ENCODE measurements around the gene LLGL2.

The LLGL2 gene

DNA sequence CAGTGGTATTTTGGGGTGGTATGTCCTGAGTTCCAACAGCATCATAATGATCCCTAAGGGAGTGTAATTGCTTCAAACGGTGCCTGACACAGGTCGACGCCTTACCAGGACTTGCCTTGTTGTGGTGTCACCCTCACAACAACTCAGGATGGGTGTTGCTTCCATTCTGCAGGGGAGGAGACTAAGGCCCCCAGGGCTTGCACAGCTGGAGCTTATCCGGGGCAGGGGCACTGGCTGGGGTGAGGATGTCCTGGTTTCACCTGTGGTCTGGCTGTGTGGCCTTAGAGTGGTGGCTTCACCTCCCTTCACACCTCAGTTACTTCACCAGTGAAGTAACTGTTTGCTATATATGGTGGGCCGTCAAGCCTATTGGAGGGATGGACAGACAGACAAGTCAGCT lies 23.3 kb downstream of the LLGL2 start:
- no peak overlapping the region for H3K4me3 ChIP-seq (ENCODE audit: severe bottlenecking)
- peaks cover 15% of the 10 kb centered on the region for H3K4me1 ChIP-seq (ENCODE audit: insufficient read depth, poor library complexity, severe bottlenecking)
- H3K9me3 ChIP-seq (ENCODE audit: severe bottlenecking) = no peaks in the 10 kb centered on the region
- DNase-seq (ENCODE audit: low spot score) (no peak), ATAC-seq (ENCODE audit: low read depth) (no peak)
- H3K36me3 ChIP-seq (ENCODE audit: low read depth) = no peaks in the 10 kb centered on the region
- peak overlapping the region; percentile 64 for H3K27ac ChIP-seq (ENCODE audit: poor library complexity, severe bottlenecking)
- no peaks in the 10 kb centered on the region for H3K27me3 ChIP-seq (ENCODE audit: insufficient read depth, poor library complexity, severe bottlenecking)
- TF ChIP-seq, protein P1, sequence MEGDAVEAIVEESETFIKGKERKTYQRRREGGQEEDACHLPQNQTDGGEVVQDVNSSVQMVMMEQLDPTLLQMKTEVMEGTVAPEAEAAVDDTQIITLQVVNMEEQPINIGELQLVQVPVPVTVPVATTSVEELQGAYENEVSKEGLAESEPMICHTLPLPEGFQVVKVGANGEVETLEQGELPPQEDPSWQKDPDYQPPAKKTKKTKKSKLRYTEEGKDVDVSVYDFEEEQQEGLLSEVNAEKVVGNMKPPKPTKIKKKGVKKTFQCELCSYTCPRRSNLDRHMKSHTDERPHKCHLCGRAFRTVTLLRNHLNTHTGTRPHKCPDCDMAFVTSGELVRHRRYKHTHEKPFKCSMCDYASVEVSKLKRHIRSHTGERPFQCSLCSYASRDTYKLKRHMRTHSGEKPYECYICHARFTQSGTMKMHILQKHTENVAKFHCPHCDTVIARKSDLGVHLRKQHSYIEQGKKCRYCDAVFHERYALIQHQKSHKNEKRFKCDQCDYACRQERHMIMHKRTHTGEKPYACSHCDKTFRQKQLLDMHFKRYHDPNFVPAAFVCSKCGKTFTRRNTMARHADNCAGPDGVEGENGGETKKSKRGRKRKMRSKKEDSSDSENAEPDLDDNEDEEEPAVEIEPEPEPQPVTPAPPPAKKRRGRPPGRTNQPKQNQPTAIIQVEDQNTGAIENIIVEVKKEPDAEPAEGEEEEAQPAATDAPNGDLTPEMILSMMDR (IDR thresholded peaks at IDR 0.05; ENCODE audit: poor library complexity, severe bottlenecking) = no peak

DNA sequence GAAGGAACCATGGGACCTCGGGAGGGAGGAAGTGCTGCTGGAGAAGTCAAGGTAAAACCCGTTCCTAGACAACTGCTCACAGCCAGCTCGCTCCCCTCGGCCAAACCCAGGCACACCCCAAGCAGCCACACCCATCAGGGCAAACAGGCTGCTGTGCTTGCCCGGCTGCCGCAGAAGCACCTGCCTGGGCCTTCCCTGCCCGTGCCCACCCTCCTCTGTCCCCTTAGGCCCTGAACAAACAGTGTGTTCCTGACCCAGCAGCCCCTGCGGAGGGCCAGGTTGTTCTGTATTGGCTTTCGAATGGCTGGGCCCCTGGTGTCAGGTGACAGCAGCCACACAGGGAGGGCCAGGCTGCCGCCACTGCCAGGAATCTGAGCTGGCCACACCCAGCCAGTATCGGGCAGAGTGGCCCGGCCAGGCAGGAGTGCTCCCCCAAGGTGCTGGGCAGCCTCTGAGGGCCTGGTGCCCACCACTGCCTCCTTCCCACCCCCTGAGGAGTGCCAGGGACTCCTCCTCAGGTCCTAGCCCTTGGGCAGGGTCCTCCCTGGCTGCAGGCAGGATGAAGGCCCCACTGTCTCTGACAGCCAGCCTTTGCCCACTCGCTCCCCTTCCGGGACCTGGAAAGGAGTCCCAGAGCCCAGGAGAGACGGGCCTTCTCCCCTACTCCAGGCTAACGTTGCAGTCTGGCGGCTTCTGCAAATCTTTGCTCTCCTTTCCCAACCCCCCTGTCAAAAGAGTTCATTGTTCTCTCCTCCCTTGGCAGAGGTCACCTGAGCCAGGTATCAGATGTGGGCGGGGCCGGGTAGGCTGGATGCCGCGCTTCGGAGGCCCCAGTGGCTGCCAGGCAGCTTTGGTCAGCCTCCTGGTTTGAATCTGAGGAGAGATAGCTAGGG lies 24.0 kb downstream of the LLGL2 start:
- ATAC-seq (ENCODE audit: low read depth) = peak; percentile 86
- Histone ChIP-seq H3K4me3 (ENCODE audit: severe bottlenecking) (no peak overlapping the region), H3K9me3 (ENCODE audit: severe bottlenecking) (no peaks in the 10 kb centered on the region), H3K36me3 (ENCODE audit: low read depth) (no peaks in the 10 kb centered on the region), H3K27me3 (ENCODE audit: insufficient read depth, poor library complexity, severe bottlenecking) (no peaks in the 10 kb centered on the region), H3K27ac (ENCODE audit: poor library complexity, severe bottlenecking) (peak overlapping the region; percentile 64), H3K4me1 (ENCODE audit: insufficient read depth, poor library complexity, severe bottlenecking) (peaks cover 15% of the 10 kb centered on the region)
- peak; percentile 75 for DNase-seq (ENCODE audit: low spot score)
- TF ChIP-seq, protein P1 (IDR thresholded peaks at IDR 0.05; ENCODE audit: poor library complexity, severe bottlenecking) = no peak

DNA sequence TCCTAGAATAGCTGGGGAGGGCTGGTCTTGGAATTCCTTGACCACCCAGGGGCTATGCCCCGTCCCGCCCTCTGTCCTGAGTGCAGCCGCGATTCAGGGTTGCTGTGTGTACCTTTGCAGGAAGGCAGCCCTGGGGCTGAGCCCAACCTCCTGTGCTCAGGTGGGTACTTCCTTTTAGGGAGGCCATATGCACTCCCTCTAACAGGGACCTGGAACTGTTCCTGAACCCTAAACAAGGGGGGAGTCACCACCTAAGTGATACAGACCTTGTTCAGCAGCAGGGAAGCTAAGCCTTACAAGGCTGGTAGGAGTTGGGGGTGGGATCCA lies 24.6 kb downstream of the LLGL2 start:
- Histone ChIP-seq H3K4me3 (ENCODE audit: severe bottlenecking) (no peak overlapping the region), H3K27ac (ENCODE audit: poor library complexity, severe bottlenecking) (peak overlapping the region; percentile 64), H3K27me3 (ENCODE audit: insufficient read depth, poor library complexity, severe bottlenecking) (no peaks in the 10 kb centered on the region), H3K9me3 (ENCODE audit: severe bottlenecking) (no peaks in the 10 kb centered on the region), H3K4me1 (ENCODE audit: insufficient read depth, poor library complexity, severe bottlenecking) (peaks cover 15% of the 10 kb centered on the region), H3K36me3 (ENCODE audit: low read depth) (no peaks in the 10 kb centered on the region)
- DNase-seq (ENCODE audit: low spot score) (no peak), ATAC-seq (ENCODE audit: low read depth) (peak; percentile 21)
- TF ChIP-seq, protein P1 (IDR thresholded peaks at IDR 0.05; ENCODE audit: poor library complexity, severe bottlenecking) = no peak

DNA sequence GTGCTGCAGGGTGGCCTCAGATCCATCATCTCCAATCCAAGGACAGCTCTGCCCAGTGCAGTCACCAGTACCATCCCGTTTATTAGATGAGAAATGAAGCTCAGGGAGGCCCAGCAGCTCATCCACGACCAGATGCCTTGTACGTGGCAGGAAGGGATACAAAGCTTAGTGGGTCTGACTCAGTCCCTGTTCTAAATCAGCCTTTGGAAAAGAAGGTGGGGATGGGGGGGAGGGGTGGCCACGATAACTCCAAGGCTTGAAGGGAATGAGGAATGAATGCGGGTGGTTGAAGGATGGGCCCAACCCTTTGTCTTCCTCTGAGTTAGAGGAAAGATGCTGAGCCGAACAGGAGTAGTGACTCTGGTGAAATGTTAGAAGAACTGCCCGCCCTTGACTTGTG lies 25.8 kb downstream of the LLGL2 start:
- H3K27ac ChIP-seq (ENCODE audit: poor library complexity, severe bottlenecking) = no peak overlapping the region
- no peak overlapping the region for H3K4me3 ChIP-seq (ENCODE audit: severe bottlenecking)
- peaks cover 15% of the 10 kb centered on the region for H3K4me1 ChIP-seq (ENCODE audit: insufficient read depth, poor library complexity, severe bottlenecking)
- TF ChIP-seq, protein P1 (IDR thresholded peaks at IDR 0.05; ENCODE audit: poor library complexity, severe bottlenecking) = no peak
- H3K27me3 ChIP-seq (ENCODE audit: insufficient read depth, poor library complexity, severe bottlenecking) = no peaks in the 10 kb centered on the region
- H3K9me3 ChIP-seq (ENCODE audit: severe bottlenecking) = no peaks in the 10 kb centered on the region
- ATAC-seq (ENCODE audit: low read depth) (no peak), DNase-seq (ENCODE audit: low spot score) (no peak)
- H3K36me3 ChIP-seq (ENCODE audit: low read depth) = no peaks in the 10 kb centered on the region

Data from RWPE2 (cell line).